GM12874 (cell line): ENCODE data around the gene PAX2.

Experiments used
- TF ChIP-seq, protein P1 (sequence below): IDR thresholded peaks from 2 replicates; pipeline ENCODE4 v1.5.1; 2011; ENCODE audit warnings: low read depth, mild to moderate bottlenecking, control low read depth, low read length, moderate library complexity; ENCODE audit not compliant: insufficient read depth

PAX2 gene

DNA sequence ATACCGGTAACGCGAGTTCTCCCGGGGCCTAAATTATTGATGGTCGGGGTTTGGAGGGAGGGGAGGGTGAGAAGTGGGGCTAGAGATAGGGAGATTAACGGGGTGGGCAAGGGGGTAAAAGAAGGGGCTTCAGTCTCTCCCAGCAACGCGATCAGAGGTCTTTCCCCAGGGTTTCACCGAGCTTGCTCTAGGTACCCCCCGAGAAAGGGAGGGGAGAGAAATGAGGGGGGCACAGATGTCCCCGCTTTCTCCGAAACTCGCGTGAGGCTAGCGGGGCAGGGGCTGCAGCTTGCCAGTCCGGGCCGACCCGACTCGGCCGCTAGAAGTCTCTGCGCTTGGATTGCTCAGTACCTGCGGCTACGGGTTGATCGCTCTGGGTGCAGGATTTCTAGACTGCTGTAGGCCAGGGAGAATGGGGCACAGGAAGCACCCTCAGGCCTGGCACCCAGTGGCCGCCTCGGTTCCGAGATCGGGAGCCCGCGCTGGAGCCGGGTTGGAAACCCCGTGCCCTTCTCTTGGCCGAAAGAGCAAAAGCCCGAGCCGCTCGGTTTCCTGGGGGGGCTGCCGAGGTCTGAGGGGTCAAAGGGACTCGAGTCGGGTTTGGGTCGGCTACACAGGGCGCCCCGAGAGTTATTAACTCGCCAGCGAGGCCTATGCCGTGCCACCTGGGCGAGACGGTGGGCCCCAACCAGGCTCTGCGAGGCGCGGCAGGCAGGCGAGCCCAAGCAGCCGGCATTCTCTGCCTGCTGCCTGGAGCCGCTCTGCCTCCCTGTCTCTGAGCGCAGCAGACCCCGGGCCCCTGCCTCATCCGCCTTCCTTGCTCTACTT lies 3.1 kb downstream of the PAX2 start:
- TF ChIP-seq, protein P1, sequence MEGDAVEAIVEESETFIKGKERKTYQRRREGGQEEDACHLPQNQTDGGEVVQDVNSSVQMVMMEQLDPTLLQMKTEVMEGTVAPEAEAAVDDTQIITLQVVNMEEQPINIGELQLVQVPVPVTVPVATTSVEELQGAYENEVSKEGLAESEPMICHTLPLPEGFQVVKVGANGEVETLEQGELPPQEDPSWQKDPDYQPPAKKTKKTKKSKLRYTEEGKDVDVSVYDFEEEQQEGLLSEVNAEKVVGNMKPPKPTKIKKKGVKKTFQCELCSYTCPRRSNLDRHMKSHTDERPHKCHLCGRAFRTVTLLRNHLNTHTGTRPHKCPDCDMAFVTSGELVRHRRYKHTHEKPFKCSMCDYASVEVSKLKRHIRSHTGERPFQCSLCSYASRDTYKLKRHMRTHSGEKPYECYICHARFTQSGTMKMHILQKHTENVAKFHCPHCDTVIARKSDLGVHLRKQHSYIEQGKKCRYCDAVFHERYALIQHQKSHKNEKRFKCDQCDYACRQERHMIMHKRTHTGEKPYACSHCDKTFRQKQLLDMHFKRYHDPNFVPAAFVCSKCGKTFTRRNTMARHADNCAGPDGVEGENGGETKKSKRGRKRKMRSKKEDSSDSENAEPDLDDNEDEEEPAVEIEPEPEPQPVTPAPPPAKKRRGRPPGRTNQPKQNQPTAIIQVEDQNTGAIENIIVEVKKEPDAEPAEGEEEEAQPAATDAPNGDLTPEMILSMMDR: no peak

DNA sequence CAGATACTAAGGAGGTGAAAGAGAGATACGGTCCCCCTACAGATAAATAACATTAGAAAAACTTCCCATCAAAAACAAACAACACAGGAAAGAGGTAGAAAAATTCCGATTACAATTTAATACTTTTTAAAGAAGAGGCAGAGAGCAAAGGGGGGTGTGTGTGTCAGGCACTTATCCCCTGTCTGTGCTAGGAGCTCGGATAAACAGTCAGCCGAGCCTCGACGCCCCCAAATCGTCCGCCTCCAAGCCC lies 3.6 kb downstream of the PAX2 start:
- TF ChIP-seq, protein P1: no peak

DNA sequence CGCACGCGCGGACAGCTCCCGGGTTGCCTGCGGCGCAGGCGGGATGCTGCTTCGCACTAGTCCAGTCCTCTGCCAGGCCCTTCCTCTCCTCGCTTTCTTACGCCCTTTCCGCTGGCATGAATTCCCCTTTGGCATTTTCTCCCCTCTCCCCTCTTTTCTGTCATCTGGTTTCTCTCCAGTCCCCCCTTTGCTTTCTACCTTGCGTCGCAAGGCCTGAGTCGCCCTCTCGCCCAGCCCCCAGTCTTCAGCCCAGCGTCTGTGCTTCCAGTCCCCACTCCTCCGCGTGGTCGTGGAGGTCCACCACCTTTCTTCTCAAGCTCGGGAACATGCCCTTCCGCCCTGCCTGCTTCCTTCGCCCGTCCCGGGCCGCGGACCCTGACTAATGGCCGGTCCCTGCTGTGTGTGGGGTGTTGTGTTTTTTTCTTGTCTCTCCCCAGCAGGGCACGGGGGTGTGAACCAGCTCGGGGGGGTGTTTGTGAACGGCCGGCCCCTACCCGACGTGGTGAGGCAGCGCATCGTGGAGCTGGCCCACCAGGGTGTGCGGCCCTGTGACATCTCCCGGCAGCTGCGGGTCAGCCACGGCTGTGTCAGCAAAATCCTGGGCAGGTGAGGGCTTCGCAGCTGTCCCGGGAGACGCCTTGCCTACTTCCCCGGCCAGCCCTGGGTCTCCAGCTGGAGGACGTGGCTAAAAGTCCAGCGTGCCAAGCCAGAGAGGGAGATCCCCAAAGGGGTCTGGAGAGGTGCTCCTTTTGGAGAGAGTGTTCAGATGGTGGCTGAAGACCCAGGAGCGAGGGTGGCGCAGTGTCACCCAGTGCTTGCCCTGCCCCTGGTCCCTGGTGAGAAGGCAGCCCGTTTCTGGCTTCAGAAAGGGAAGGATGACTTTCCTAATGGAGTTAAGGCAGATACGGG lies 4.2 kb downstream of the PAX2 start:
- TF ChIP-seq, protein P1: no peak

DNA sequence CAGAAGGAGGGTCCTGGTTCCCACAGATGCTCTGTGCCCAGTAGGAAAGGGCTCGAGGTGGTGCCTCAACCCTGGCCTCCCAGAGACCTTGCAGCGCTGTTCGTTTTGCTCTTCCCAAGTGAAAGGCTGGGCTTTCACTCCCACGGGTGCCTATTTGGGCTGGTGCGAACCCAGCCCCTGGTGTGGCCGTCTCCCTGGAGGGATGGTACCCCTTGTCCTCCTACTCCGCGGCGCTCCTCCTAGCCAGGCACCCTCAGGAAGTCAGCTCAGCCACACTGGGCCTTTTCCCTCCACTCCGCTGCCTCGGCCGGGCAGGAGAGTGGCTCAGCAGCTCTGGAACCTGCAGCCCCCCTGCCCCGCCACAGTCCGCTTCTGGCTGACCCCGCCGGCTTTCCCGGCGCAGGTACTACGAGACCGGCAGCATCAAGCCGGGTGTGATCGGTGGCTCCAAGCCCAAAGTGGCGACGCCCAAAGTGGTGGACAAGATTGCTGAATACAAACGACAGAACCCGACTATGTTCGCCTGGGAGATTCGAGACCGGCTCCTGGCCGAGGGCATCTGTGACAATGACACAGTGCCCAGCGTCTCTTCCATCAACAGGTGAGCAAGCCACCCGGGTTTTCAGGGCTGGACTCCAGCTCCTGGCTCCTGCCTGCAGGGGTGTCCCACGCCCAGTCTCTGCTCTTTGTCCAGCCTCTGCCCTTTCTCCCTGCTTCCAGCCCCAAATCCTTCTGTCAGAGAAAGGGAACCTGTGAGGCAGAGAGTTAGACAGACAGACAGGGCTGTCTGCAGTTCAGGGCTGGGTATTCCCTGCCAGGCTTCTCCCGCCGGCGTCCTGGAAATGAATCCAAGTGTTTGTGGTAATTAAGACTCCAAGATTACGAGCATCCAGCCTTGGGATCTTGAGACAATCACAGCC lies 5.2 kb downstream of the PAX2 start:
- TF ChIP-seq, protein P1: no peak

DNA sequence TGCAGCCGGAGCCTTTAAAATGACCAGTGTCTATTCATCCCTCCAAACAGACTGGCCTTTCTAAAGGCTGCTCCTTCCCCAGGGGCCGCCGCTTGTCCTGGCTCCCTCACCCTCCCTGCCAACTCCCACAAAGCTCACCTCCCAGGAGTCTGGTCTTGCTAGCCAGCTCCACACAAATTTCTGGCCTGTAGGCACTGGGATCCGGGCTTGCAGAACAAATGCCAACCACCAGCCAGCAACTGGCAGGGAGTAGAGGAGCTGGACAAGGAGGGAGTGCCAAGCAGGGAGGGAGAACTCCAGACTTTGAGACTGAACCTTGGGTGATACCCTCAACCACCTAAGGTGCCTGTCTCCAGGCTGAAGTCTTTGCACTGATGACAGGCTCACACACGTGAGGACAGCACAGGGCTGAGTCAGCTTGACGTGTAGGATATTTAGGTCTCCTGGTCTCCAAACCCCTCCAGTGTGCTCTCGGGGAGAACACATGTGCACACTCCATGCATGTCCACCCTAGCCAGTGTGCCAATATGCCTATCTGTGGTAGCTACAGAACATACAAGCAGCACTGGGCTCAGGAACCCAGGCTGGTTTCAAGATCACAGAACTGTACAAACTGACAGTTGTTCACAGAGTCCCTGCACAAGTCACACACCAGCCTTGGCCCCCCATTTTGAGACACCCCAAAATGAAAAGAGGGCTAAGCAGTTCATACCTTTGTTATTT lies 6.0 kb downstream of the PAX2 start:
- TF ChIP-seq, protein P1: no peak

DNA sequence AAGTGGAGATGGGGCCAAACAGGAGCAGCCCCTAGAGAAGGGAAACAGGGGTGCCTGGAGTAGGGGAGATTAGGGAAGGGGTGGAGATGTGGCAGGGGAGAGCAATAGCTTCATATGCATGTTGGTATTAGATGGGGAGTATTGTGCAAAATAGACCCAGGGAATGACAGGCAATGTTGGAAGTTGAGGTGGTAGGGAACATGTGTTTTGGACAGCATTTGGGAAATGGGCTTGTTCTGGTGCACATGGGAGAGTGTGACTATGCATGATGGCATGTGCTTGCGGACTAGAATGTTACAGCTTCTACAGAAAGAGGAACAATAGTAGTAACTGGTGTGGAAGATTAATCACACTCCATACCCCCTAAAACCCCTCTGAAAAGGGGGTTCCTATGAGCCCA lies 10.4 kb downstream of the PAX2 start:
- TF ChIP-seq, protein P1: no peak

DNA sequence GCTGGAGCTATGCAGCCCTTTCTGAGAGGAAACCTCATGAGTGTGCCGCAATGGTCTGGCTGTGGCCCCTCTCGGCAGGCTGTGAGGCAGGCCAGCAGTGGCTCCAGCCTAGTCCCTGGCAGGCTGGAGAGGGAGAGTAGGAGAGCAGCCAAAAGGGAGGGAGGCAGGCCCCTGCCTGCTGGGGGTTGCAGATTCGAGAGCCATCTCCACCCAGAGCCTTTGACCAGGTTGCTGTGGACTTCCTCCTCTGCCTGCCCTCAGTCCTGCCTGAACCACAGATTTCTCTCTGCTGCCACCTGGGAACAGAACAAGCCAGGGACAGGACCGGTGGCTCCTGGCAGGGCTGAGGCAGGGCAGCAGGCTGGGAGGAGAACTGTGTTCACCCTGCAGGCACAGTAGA lies 13.9 kb downstream of the PAX2 start:
- TF ChIP-seq, protein P1: no peak
